Measurements from ENCODE around the gene MINDY2.

GRCh38 chr15:58795825-58796224 is 24.7 kb downstream of the MINDY2 start:
- TF ChIP-seq CTCF (optimal IDR thresholded peaks at IDR 0.05 in 1 of 3, IDR thresholded peaks at IDR 0.05 in 1 of 3, conservative IDR thresholded peaks at IDR 0.05 in 1 of 3; ENCODE audit: extremely low read depth in 1 of 3, insufficient read depth in 2 of 3, low read length in 3 of 3) (no peak), EZH2 (IDR thresholded peaks at IDR 0.05; ENCODE audit: low read length) (no peak)

Measured in keratinocyte (primary cell).